Measurements from ENCODE around the gene FAM3A. TPM values are rescaled to one million over a fixed set of nuclear protein-coding genes. Genes with fewer than 3 reads are reported as not detected.
"Not testable (repeated sequence)": the region's sequence is repeated elsewhere in the genome, so short reads cannot be mapped to it uniquely, and the experiment has no call there.

The FAM3A gene
- total and polyA plus RNA-seq, 2 of the 8 experiments (the other 6 are each of a cell fraction or from before 2014, with no cell fraction given): 16.2 to 18.6 TPM

GRCh38 chrX:154540365-154540764, 24.3 kb upstream of the FAM3A start:
- H3K9me3 ChIP-seq (ENCODE audit: insufficient read depth in 2 of 2, low read depth in 1 of 2, low read length in 1 of 2); H3K56ac ChIP-seq (replicated peaks; ENCODE audit: insufficient read length, low read depth, low read length); H2BK5ac ChIP-seq (ENCODE audit: low read depth, low read length); H4K91ac ChIP-seq (replicated peaks; ENCODE audit: insufficient read length, low read length); H2BK120ac ChIP-seq (replicated peaks; ENCODE audit: low read depth, low read length); H3K23me2 ChIP-seq (ENCODE audit: low read depth, low read length); FAIRE-seq; H2BK12ac ChIP-seq (ENCODE audit: low read depth, low read length); H3K14ac ChIP-seq (ENCODE audit: insufficient read length); H4K8ac ChIP-seq (ENCODE audit: extremely low read depth, insufficient read depth, low read length); H3K4me2 ChIP-seq (ENCODE audit: insufficient read depth in 1 of 2, low read depth in 2 of 2, low read length in 2 of 2); H3K18ac ChIP-seq (ENCODE audit: extremely low read depth, low read length); H3K27me3 ChIP-seq (replicated peaks in 1 of 4; ENCODE audit: control insufficient read depth in 3 of 4, extremely low read depth in 1 of 4, insufficient read depth in 3 of 4, low read length in 3 of 4); DNase-seq (ENCODE audit: low read depth in 1 of 2, low spot score in 2 of 2); H3K9ac ChIP-seq (replicated peaks in 1 of 4; ENCODE audit: extremely low read depth in 1 of 4, low read depth in 3 of 4, low read length in 3 of 4); H2BK20ac ChIP-seq (ENCODE audit: low read length); H4K5ac ChIP-seq (ENCODE audit: insufficient read length, low read depth, low read length); H3K79me2 ChIP-seq (ENCODE audit: control insufficient read depth in 1 of 2, insufficient read depth in 2 of 2, low read length in 2 of 2); H3K27ac ChIP-seq (ENCODE audit: low read depth, low read length); H2AK5ac ChIP-seq (ENCODE audit: low read depth, low read length); H3K4ac ChIP-seq (replicated peaks; ENCODE audit: insufficient read length, low read depth, low read length); H3K79me1 ChIP-seq (ENCODE audit: low read depth, low read length); H2BK15ac ChIP-seq (ENCODE audit: low read length); H2AFZ ChIP-seq (ENCODE audit: low read length); H3K23ac ChIP-seq (ENCODE audit: insufficient read length); H3K4me3 ChIP-seq (ENCODE audit: extremely low read depth in 1 of 4, insufficient read depth in 2 of 4, low read depth in 3 of 4, low read length in 4 of 4); H4K20me1 ChIP-seq (replicated peaks in 1 of 2; ENCODE audit: control insufficient read depth in 1 of 2, insufficient read depth in 2 of 2, low read length in 2 of 2); H3K4me1 ChIP-seq (replicated peaks in 1 of 4; ENCODE audit: control insufficient read depth in 3 of 4, insufficient read depth in 4 of 4, low read length in 3 of 4): not testable (repeated sequence)
- 94% methylated on average over 6 of the region's 7 CpGs; no CpG with 5 or more reads in 1 of the 2 experiments for WGBS, 2 experiments (ENCODE audit: extremely low coverage in 1 of 2, insufficient coverage in 1 of 2, insufficient read length in 1 of 2, insufficient replicate concordance in 2 of 2, low coverage in 1 of 2, low lambda C conversion rate in 2 of 2, missing lambda C conversion rate in 1 of 2)
- ChIA-PET POLR2A (ENCODE audit: partially characterized antibody) (interaction anchor here (0.8 to 1.3 kb wide), 2 partner anchors 13 to 82 kb away, joined by 3 to 4 read pairs; partner anchors contain the start of gene PLXNA3), CTCF (ENCODE audit: partially characterized antibody) (interaction anchor here (1.0 kb wide), 1 partner anchor 8 kb away, joined by 5 read pairs; no protein-coding TSS in a partner anchor)
- peaks cover 0 to 12% (median 6%) of the 10 kb centered on the region in 4 experiments; a peak in 5 of 8 replicates for H3K36me3 ChIP-seq (ENCODE audit: control insufficient read depth in 2 of 4, insufficient read depth in 4 of 4, low read length in 3 of 4)

All from H1 (cell line).